ENCODE measurements around the gene AKT2. TPM values are rescaled to one million over a fixed set of nuclear protein-coding genes. Genes with fewer than 3 reads are reported as not detected.

The AKT2 gene
- total and polyA plus RNA-seq, 2 of the 8 experiments (the other 6 are each of a cell fraction or from before 2014, with no cell fraction given): 151 to 183 TPM

- Histone ChIP-seq H2AK5ac (ENCODE audit: low read depth, low read length) (no peak overlapping the region), H3K27me3 (replicated peaks in 1 of 4; ENCODE audit: control insufficient read depth in 3 of 4, extremely low read depth in 1 of 4, insufficient read depth in 3 of 4, low read length in 3 of 4) (no peaks in the 10 kb centered on the region), H2BK15ac (ENCODE audit: low read length) (no peak overlapping the region), H3K23ac (ENCODE audit: insufficient read length) (no peak overlapping the region), H3K27ac (ENCODE audit: low read depth, low read length) (no peak overlapping the region), H3K9me3 (ENCODE audit: insufficient read depth in 2 of 2, low read depth in 1 of 2, low read length in 1 of 2) (no peaks in the 10 kb centered on the region), H2AFZ (ENCODE audit: low read length) (no peak overlapping the region), H4K5ac (ENCODE audit: insufficient read length, low read depth, low read length) (no peak overlapping the region), H3K4me2 (ENCODE audit: insufficient read depth in 1 of 2, low read depth in 2 of 2, low read length in 2 of 2) (no peak overlapping the region), H3K56ac (replicated peaks; ENCODE audit: insufficient read length, low read depth, low read length) (no peak overlapping the region), H4K91ac (replicated peaks; ENCODE audit: insufficient read length, low read length) (no peak overlapping the region), H3K79me2 (ENCODE audit: control insufficient read depth in 1 of 2, insufficient read depth in 2 of 2, low read length in 2 of 2) (peaks cover 0 to 8% of the 10 kb centered on the region in 2 experiments; a peak in 1 of 4 replicates), H3K9ac (replicated peaks in 1 of 4; ENCODE audit: extremely low read depth in 1 of 4, low read depth in 3 of 4, low read length in 3 of 4) (no peak overlapping the region), H3K14ac (ENCODE audit: insufficient read length) (no peak overlapping the region), H2BK20ac (ENCODE audit: low read length) (no peak overlapping the region), H3K23me2 (ENCODE audit: low read depth, low read length) (no peaks in the 10 kb centered on the region; the same call in 1 of the 2 replicates), H2BK12ac (ENCODE audit: low read depth, low read length) (no peak overlapping the region), H2BK120ac (replicated peaks; ENCODE audit: low read depth, low read length) (no peak overlapping the region), H3K4ac (replicated peaks; ENCODE audit: insufficient read length, low read depth, low read length) (no peak overlapping the region), H3K4me3 (ENCODE audit: extremely low read depth in 1 of 4, insufficient read depth in 2 of 4, low read depth in 3 of 4, low read length in 4 of 4) (no peak overlapping the region), H3K18ac (ENCODE audit: extremely low read depth, low read length) (no peak overlapping the region), H4K8ac (ENCODE audit: extremely low read depth, insufficient read depth, low read length) (peak overlapping the region; percentile 1; the same call in 1 of the 2 replicates), H3K79me1 (ENCODE audit: low read depth, low read length) (peaks cover 17% of the 10 kb centered on the region), H4K20me1 (replicated peaks in 1 of 2; ENCODE audit: control insufficient read depth in 1 of 2, insufficient read depth in 2 of 2, low read length in 2 of 2) (peaks cover 0 to 21% of the 10 kb centered on the region in 2 experiments), H3K36me3 (ENCODE audit: control insufficient read depth in 2 of 4, insufficient read depth in 4 of 4, low read length in 3 of 4) (peaks cover 0 to 20% (median 5%) of the 10 kb centered on the region in 4 experiments; a peak in 3 of 8 replicates), H2BK5ac (ENCODE audit: low read depth, low read length) (no peak overlapping the region; the same call in 1 of the 2 replicates), H3K4me1 (replicated peaks in 1 of 4; ENCODE audit: control insufficient read depth in 3 of 4, insufficient read depth in 4 of 4, low read length in 3 of 4) (peaks cover 0 to 3% (median 1%) of the 10 kb centered on the region in 4 experiments; a peak in 3 of 7 replicates)
- ChIA-PET POLR2A (ENCODE audit: partially characterized antibody) (interaction anchor here (0.7 to 1.9 kb wide), 3 partner anchors 9 to 124 kb away, joined by 3 to 7 read pairs (median 5); no protein-coding TSS in a partner anchor), CTCF (ENCODE audit: partially characterized antibody) (interaction anchor here (0.6 to 2.6 kb wide), 9 partner anchors 8 to 124 kb away, joined by 3 to 9 read pairs (median 5); partner anchors contain the start of gene TTC9B)
- FAIRE-seq: no peak
- WGBS, 2 experiments (ENCODE audit: extremely low coverage in 1 of 2, insufficient coverage in 1 of 2, insufficient read length in 1 of 2, insufficient replicate concordance in 2 of 2, low coverage in 1 of 2, low lambda C conversion rate in 2 of 2, missing lambda C conversion rate in 1 of 2): 96% methylated on average over 22 of the region's 24 CpGs; no CpG with 5 or more reads in 1 of the 2 experiments
- DNase-seq (ENCODE audit: low read depth in 1 of 2, low spot score in 2 of 2): no peak
- TF ChIP-seq TCF12 (IDR thresholded peaks at IDR 0.05; ENCODE audit: low read depth, low read length) (no peak), SP2 (IDR thresholded peaks at IDR 0.05; ENCODE audit: low read length) (no peak), CBX8 (IDR thresholded peaks at IDR 0.05; ENCODE audit: borderline replicate concordance, low read depth, low read length) (no peak), TEAD4 (IDR thresholded peaks at IDR 0.05; ENCODE audit: low read depth, low read length) (no peak), GTF2F1 (IDR thresholded peaks at IDR 0.05; ENCODE audit: borderline replicate concordance, low read depth, low read length) (no peak), MAFK (IDR thresholded peaks at IDR 0.05; ENCODE audit: low read depth, low read length) (no peak), GABPA (IDR thresholded peaks at IDR 0.05; ENCODE audit: borderline replicate concordance, insufficient read depth, low read length) (no peak), ZNF274 (IDR thresholded peaks at IDR 0.05; ENCODE audit: borderline replicate concordance, extremely low read depth, low read length) (no peak), EGR1 (IDR thresholded peaks at IDR 0.05; ENCODE audit: borderline replicate concordance, low read depth, low read length) (no peak), TAF1 (IDR thresholded peaks at IDR 0.05; ENCODE audit: low read depth, low read length) (no peak), HDAC6 (IDR thresholded peaks at IDR 0.05; ENCODE audit: low read depth, low read length) (no peak), CREB1 (IDR thresholded peaks at IDR 0.05) (no peak)
Measured at GRCh38 chr19:40263440-40264313, 21.5 kb downstream of the AKT2 start.

All from H1 (cell line).